NCI-H345 (cell line): ENCODE measurements around the gene DPP10.
"Not testable (repeated sequence)": the region's sequence is repeated elsewhere in the genome, so short reads cannot be mapped to it uniquely, and the experiment has no call there.

ENCODE experiments used
- DNase-seq: peaks from one replicate; lab custom pipeline; 2025; lab: John Stamatoyannopoulos, UW

Gene DPP10

GRCh38 chr2:114968748-114969400 is 526.4 kb downstream of the DPP10 start:
- no peak for DNase-seq

GRCh38 chr2:115004321-115004720 is 561.9 kb downstream of the DPP10 start:
- DNase-seq, result not testable (repeated sequence)

DNA sequence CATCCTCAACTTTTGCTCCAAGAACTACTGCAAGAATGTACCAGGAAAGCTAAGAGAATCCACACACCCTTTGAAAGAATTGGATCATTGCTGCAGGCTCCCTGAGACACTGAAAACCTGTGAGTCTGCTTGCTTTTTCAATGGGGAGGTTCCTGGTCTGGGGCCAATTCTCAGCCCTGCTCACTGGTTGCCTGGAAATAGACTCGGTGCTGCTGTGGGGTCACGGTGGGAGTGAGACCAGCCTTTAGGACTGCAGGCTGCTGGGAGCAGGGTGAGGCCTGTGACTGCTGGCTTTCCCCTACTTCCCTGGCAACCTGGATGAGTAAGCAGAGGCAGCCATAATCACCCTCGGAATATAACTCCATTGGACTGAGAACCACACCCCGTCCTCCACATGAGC is 569.3 kb downstream of the DPP10 start:
- DNase-seq, result no peak

DNA sequence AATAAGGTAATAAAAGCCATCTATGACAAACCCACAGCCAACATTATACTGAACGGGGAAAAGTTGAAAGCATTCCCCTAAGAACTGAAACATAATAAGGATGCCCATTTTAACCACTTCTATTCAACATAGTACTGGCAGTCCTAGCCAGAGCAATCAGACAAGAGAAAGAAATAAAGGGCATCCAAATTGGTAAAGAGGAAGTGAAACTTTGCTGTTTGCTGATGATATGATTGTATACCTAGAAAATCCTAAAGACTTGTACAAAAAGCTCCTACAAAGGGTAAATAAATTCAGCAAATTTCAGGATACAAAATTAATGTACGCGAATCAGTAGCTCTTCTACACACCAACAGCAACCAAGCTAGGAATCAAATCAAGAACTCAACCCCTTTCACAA is 579.6 kb downstream of the DPP10 start:
- DNase-seq, result not testable (repeated sequence)

- no peak for DNase-seq
Observed at GRCh38 chr2:115034801-115035200, 592.4 kb downstream of the DPP10 start.

DNA sequence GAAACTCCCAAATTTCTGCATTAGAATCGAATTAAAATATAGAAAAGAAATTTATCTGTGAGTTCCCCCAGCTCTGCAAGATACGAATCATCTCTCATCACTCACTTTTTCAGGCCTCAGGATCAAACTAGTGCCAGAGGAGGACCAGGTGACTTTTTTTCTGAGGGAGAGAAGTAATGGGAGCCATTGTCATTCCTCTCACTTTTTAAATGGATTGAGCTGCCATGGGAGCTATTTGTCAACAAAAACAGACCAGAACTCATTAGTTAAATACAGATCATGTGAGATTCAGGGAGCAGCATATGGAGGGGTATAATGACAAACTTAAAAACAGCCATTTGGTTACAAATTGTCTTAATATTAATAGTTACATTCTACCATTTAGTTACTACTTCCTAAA is 594.4 kb downstream of the DPP10 start:
- DNase-seq, result no peak

- DNase-seq, result no peak
Observed at GRCh38 chr2:115057473-115057872, 615.0 kb downstream of the DPP10 start.

GRCh38 chr2:115070002-115070401 is 627.6 kb downstream of the DPP10 start:
- no peak for DNase-seq

GRCh38 chr2:115071534-115071933 is 629.1 kb downstream of the DPP10 start:
- no peak for DNase-seq

DNA sequence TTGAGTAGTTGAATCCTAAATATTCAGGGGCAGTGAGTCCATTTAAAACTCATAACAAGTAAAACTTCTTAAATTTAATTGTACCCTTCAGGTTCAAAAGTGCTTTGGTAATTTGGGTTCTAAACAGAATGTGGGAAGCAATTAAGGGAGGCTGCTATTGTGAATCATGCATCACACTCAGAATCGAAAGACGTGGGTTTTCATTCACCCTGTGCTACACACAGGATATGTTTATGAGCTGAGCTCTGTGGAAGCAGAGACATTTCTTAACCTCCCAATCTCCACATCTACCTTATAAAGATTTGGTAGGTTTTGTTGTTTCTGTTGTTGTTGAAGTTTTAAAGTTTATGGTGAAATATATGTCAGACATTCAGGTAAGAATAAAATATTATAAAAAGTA is 633.4 kb downstream of the DPP10 start:
- DNase-seq, result no peak

- DNase-seq, result no peak
Observed at GRCh38 chr2:115077626-115078025, 635.2 kb downstream of the DPP10 start.

- DNase-seq, result no peak
Observed at GRCh38 chr2:115083225-115083624, 640.8 kb downstream of the DPP10 start.

GRCh38 chr2:115083711-115084110 is 641.3 kb downstream of the DPP10 start:
- no peak for DNase-seq

DNA sequence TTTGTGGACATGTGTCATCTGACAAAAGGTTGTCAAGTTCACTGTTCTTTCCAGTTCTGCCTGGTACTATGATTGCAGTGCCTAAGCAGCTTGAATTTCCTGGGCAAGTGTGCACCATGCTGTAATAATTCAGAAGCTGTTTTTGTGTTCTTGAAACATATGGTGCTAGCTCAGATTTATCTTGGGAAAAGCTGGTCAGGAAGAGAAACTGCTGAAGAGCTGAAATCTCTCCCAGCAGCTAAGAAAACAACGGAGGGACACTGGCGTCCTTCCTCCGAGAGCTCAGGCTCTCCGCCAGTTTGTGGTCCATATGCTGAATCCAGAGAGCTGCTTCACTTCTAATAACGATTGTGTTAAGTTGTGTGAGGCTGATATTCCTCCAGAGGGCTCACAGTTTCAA is 642.0 kb downstream of the DPP10 start:
- DNase-seq, result no peak

- not testable (repeated sequence) for DNase-seq
Observed at GRCh38 chr2:115086051-115086620, 643.7 kb downstream of the DPP10 start.

GRCh38 chr2:115094441-115094840 is 652.0 kb downstream of the DPP10 start:
- no peak for DNase-seq

DNA sequence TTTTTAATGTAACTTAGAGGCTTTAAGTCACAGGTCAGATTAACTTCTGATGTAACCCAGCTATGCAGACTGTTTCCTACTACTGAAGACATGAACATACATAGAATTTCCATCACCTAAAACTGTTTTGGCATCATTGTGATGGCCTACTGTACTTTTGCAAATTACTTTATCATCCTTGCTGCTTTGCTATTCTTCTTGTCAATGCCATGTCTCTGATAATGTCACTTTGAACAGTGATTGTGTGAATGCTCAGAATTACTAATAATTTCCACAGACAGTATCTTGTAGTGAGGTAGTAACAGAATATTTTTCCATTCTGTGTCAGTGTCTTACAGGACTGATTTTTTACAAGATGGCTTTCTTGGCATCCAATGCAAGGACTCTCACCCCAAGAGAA is 663.5 kb downstream of the DPP10 start:
- DNase-seq, result no peak

GRCh38 chr2:115115135-115115534 is 672.7 kb downstream of the DPP10 start:
- no peak for DNase-seq

DNA sequence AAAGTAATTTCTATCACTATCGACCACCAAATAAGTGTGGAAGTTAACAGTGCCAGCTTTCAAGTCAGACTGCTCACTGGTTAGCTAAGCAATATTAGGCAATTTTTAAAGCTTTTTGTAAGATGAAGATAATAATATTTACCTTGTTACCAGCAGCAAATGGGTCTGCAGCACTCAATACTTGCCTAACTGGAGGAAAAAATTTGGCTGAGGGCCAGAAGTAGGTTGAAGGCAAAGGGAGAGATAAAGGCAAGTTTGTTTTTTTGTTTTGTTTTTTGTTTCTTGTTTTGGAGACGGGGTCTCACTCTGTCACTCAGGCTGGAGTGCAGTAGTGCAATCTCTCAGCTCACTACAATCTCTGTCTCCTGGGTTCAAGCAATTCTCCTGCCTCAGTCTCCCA is 675.9 kb downstream of the DPP10 start:
- no peak for DNase-seq

DNA sequence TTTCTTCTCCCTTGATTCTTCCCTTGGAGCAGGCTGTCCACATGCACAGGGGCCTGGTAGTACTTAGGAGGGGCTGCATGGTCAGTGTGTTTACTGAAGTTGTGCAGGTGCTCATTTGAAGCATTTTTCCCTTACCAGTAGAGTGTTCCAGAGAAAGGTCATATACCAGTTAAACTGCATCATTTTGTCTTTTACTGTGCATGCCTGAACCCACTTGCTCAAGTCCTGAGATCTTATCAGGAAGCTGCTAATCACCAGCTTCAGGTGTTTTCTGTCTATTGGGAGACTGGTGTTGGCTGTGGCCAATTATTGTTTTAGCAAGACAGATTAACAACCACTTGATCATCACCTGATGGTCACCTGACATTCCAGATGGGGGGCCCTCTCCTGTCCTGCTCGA is 676.6 kb downstream of the DPP10 start:
- DNase-seq, result no peak

DNA sequence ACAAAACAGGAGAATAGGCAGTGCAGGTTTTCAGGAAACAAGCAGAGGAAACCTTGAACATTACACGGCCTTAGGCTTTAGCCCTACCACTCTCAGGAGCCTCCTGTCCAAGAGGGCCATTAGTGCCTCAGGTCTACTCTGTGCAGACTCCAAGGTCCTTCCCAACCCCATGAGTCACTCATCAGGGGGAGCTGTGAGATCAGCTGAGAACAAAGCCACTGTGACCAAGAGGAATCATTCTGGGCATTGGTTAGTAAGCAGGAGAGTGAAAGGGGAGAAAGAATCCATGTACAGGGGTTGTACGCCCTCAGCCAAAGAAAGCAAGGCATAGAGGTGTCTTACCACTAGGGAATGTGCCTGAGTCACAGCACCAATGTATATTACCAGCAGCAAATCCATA is 680.3 kb downstream of the DPP10 start:
- no peak for DNase-seq

GRCh38 chr2:115124817-115125216 is 682.4 kb downstream of the DPP10 start:
- DNase-seq, result no peak

GRCh38 chr2:115129536-115129935 is 687.1 kb downstream of the DPP10 start:
- no peak for DNase-seq

- no peak for DNase-seq
Observed at GRCh38 chr2:115160531-115161080, 718.2 kb downstream of the DPP10 start.
